ENCODE results near the gene HNRNPD.

DNA sequence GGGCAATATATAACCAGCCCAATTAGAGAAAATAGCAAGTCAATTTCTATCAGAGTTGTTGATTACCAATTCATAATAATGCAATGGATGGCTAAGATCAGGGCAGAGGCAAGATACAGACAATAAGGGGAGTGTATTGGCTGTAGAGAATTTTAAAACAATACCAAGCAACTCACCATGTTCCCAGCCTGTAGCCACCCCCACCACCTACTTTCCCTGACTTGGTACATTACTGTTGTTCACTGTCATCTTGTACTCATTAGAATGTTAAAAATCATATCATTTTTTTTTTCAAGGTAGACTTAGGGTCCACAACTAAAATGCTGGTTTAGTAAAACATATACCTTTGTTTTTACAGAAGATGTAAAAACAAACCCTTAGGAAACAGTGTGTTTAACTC, 27.7 kb downstream of the HNRNPD start:
- no peak for TF ChIP-seq CTCF (conservative IDR thresholded peaks at IDR 0.05 in 1 of 2, IDR thresholded peaks at IDR 0.05 in 1 of 2; ENCODE audit: extremely low read depth in 1 of 2, insufficient read depth in 1 of 2, low read depth in 1 of 2, low read length in 2 of 2)
- no peak for TF ChIP-seq EZH2 (IDR thresholded peaks at IDR 0.05; ENCODE audit: borderline replicate concordance, low read length)

Data from mammary epithelial cell (primary cell).